HK-2 (cell line): ENCODE measurements around the gene PDE4B.
"Not testable (repeated sequence)": the region's sequence is repeated elsewhere in the genome, so short reads cannot be mapped to it uniquely, and the experiment has no call there.

ENCODE experiments used
- DNase-seq: peaks from one replicate; pipeline ENCODE4 v3.0.0-alpha.2; 2018; ENCODE audit not compliant: unreplicated experiment

PDE4B gene

GRCh38 chr1:66384258-66384921 is 591.7 kb downstream of the PDE4B start:
- no peak for DNase-seq

GRCh38 chr1:66386712-66387111 is 594.0 kb downstream of the PDE4B start:
- no peak for DNase-seq

DNA sequence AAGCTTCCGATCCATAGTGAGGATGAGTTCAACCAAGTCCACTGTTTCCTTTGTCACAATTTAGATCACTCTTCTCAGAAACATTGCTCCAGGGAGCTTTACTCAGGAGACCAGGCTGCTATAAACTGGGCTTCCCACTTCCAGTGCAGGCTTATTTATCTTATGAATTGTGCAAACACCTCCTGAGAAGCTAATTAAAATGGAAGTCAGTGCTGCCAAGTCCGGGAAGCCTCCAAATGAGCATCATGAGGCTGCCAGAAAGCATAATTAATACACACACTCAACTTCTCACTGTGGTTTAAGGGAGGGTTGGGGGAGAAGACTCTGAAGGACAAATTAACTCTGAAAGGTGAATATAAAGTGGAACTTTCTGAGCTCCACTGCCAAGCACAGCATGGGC is 596.2 kb downstream of the PDE4B start:
- no peak for DNase-seq

DNA sequence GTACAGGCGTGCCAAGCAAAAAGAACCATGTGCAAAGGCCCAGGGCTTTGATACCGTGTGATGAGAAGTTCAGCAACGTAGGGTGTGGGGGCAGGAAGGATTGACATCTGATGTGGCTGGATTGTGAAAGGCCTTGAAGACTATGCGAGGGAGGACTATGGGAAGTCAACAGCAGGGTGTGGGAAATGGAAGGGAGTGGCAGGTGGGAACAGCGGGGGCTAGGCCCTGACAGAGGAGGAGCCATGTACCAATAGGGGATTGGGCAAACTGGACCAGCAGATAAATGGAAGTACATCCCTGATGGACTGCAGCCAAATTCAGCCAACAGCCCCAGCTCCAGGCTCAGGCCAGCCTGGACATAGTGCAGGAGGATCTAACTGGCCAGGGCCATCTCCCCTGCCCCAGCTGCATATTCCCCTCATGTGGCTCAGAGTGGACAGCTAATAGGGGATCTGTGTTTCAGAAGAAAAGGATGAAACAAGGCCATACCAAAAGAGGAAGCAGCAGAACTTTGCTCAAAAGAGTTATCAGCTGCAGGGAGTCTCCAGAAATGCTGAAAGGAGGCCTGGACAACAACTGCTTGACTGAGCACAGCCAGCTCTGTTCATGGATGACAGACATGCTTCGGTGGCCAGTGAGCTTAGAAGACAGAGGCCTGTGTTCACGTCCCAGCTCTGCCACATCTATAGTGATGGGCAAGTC is 601.0 kb downstream of the PDE4B start:
- DNase-seq: no peak

DNA sequence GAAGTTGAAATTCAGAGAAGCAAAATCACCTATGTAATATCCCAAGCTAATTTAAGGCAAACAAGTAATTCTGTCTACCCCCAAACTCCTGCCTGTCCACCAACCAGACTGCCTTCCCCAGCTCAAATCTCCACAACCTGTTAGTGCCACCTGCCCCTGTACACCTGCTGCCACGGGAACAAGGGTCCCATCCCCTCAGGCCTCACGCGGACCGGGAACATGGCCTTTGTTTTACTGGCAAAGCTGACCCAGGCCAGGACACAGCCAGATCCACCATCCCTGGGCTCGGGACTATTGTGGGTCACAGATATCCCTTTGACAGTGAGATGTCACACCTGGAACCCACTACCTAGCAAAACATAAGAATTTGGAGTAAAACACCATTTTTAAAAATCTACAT is 601.9 kb downstream of the PDE4B start:
- no peak for DNase-seq

- DNase-seq: no peak
Measured at GRCh38 chr1:66395202-66396061, 602.7 kb downstream of the PDE4B start.

- DNase-seq: no peak
Measured at GRCh38 chr1:66396212-66396890, 603.7 kb downstream of the PDE4B start.

DNA sequence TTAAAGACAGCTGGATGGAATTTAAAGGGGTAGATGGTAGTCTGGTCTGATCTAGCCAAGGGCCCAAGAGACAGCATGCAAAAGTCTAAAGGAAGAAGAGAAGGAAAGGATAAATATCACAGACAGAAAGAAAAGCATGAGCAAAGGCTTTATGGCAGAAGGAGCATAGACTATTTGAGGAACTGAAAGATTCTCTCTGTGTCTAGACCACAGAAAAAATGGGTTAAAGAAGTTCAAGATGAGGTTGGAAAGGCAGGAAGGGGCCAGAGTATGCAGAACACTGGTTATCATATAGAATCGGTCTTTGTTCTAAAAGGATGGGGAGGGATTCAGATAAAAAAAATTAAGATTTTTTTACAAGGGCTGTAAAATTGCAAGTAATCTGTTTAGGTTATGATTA is 604.5 kb downstream of the PDE4B start:
- DNase-seq: no peak

DNA sequence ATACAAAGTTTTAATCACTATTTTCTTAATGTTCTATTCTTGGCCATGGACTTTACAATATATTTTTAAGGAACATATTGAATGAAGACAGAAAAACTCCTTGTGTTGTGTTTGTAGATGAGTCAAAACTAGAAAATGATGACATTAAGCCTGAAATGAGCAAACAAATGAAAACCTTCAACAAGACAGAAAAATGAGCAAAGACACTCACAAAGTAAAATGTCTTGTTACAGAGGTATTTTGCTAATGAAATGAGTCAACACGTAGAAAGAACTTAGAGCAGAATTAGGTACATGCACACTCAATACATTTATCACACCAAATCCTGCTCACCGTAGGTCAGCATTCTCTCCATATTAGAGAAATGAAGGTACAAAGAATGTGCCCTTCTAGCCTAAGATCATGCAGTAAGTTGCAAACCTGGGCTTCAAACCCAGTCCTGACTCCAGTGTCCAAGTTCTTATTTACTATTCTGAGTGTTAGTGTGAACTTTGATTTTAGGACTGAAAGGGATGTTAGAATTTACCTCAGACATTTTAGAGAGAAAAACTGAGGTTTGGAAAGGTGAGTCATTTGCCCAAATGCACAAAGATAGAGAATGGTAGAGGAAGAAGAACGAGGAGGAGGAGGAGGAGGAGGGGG is 607.3 kb downstream of the PDE4B start:
- no peak for DNase-seq

- no peak for DNase-seq
Measured at GRCh38 chr1:66400660-66401059, 608.0 kb downstream of the PDE4B start.

DNA sequence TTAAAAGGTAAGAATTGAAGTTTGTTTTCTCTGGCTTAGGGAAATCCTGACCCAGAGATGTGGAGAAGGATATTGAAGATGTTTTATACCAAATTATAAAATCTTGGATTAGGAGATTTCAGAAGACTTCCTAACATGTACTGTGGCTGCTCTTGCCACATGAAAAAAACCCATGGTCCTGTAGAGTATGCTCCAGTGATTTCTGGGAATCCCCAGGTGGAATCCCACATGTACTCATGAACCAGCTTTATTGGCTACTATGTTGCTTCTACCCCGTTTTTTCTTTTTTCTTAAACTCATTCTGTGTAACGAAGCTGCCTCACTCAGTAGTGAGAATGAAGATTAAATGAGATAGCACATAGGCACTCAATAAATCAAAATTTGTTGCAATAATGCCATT is 608.5 kb downstream of the PDE4B start:
- DNase-seq: no peak

- DNase-seq: no peak
Measured at GRCh38 chr1:66402194-66402593, 609.5 kb downstream of the PDE4B start.

- DNase-seq: no peak
Measured at GRCh38 chr1:66403007-66403731, 610.5 kb downstream of the PDE4B start.

DNA sequence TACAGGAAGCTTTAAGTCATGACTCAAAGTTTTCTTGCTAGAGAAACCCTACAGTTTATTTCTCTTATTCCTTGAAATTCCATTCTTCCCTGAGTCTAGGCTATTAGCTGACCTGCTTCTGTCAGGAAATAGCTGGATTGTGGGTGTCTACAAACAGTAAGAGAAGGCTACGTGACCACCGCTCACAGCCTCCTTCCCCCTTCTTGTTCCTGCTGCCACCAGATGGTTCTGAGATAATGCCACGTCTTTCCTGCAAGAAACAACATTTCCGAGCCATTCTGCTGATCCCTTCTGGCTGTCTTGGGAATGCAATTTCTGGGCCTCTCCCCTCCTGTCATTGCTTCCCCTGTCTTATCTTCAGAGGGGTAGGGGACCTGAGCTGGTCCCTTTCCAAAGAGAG is 612.4 kb downstream of the PDE4B start:
- no peak for DNase-seq

- not testable (repeated sequence) for DNase-seq
Measured at GRCh38 chr1:66411449-66411848, 618.8 kb downstream of the PDE4B start.

DNA sequence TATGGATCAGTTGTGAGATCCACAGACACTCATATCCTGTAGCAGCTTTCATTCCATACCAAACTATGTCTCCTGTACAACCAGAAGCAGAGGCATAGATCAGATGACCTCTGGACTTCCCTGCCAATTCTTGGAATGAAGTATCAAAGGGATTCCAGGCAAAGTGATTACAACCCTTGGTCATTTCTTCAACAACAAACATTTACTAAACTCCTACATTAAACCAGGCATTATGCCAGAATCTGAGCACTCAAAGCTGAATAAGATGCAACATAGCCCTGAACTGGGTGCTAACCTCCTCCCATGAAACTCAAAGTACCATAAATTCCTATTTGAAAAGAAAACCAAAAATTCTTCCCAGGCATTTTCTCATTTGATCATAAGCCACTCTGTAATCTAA is 620.0 kb downstream of the PDE4B start:
- DNase-seq: no peak

DNA sequence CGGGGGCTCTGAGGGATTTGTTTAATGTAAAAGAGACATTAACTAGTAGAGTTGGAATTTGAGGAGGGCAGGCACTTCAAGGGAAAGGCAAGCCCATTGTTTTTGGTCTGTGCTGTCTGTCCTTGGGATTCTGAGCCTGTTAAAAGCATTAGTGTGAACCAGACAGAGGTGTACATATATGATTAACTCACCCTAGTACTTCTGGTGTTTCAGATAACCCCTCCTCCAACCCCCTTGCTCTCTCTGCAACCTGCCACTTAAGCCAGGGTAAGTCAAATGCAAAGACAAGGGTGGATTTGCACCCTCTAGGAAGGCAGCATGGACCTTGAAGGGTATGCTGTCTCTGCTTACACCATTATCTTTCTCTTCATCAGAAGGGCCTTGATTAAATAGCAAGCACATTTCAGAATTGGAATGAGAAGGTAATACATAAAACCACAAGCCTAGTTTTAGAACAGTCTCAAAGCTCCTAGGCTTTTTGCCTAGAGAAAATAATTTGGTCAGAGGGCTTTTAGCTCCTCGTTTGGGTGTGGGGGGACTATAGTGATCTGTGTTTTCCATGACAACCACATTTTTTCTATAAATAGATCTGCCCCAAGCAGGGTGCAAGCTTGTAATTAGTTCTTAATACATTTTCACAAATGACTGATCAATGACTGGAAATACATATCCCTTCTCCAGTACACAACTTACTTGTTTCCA is 620.6 kb downstream of the PDE4B start:
- no peak for DNase-seq

GRCh38 chr1:66413838-66414175 is 621.1 kb downstream of the PDE4B start:
- DNase-seq: no peak

DNA sequence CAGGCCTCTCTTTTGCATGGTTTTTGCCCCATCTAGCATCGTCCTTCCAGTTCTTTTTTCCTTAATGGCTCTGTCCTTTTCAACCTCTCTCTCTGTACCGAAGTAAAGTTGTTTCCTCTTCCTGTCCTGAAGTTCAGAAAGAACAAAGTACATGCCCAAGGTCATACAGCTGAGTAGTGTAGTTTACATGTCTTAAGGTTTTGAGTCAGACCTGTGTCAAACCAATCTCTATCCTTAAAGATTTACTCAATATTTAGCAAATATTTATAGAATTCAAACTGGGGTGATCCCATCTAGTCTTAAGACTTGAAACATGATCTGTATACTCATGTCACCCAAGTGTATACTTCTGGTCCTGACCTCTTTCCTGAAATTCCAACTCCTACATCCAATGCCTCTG is 622.6 kb downstream of the PDE4B start:
- no peak for DNase-seq

DNA sequence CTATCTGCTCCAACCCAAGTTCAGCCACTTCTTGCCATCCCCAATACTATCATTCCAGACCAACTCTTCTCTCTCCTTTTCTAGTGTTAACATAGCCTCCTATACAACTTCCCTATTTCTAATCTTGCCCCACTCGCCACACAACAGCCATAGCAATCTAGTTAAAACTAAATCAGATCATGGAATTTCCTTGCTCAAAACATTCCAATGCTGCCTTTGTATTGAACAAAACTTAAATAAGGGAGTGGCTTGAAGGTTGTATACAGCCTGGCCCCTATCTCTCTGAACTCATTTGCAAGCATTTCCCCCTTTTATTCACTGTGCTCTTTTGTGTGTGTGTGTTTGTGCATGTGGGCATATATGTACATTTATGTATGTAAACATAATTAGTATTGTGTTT is 623.2 kb downstream of the PDE4B start:
- no peak for DNase-seq

DNA sequence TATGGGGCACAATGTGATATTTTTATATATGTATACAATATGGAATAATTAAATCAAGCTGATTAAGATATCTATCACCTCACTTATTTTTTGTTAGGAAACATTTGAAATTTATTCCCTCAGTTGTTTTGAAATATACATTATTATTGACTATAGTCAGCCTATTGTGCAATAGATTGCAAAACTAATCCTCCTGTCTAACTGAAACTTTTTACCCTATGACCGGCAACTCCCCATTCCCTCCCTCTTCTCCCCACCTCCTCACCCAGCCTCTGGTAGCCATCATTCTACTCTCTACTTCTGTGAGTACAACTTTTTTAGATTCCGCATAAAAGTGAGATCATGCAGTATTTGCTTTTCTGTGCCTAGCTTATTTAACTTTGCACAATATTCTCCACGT is 623.6 kb downstream of the PDE4B start:
- no peak for DNase-seq
